ENCODE data around the gene THYN1.
A peak's percentile ranks its signal among the peaks of the same experiment; 100 is the strongest.

The THYN1 gene

DNA sequence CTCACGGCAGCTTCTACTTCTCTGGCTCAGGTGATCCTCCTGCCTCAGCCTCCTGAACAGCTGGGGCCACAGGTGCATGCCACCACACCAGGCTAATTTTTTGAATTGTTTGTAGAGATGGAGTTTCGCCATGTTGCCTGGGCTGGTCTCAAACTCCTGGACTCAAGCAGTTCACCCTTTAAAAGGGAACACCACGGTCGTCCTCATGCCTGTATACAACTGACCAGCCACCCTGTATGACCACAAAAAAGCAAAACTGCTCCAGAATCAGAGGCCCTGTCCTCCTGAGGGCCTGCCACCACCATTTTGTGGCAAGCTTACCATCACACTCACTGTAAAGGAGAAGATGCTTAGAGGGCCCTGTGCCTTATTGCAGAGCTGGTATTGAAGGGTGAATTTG lies 25.2 kb upstream of the THYN1 start:
- H3K9me3 Mint-ChIP-seq: peaks cover 3% of the 10 kb centered on the region
- H3K4me3 Mint-ChIP-seq: no peak overlapping the region
- H3K27ac Mint-ChIP-seq: no peak overlapping the region
- H3K4me1 Mint-ChIP-seq: peaks cover 19% of the 10 kb centered on the region
- peaks cover 79% of the 10 kb centered on the region for H3K27me3 Mint-ChIP-seq
- ATAC-seq: no peak
- H3K36me3 Mint-ChIP-seq: no peaks in the 10 kb centered on the region

- H3K27ac Mint-ChIP-seq: no peak overlapping the region
- no peak for ATAC-seq
- H3K4me1 Mint-ChIP-seq: peaks cover 26% of the 10 kb centered on the region
- H3K36me3 Mint-ChIP-seq: no peaks in the 10 kb centered on the region
- H3K4me3 Mint-ChIP-seq: peak overlapping the region; percentile 64
- H3K9me3 Mint-ChIP-seq: peaks cover 3% of the 10 kb centered on the region
- peaks cover 78% of the 10 kb centered on the region for H3K27me3 Mint-ChIP-seq
Measured at GRCh38 chr11:134277183-134278001, 24.2 kb upstream of the THYN1 start.

DNA sequence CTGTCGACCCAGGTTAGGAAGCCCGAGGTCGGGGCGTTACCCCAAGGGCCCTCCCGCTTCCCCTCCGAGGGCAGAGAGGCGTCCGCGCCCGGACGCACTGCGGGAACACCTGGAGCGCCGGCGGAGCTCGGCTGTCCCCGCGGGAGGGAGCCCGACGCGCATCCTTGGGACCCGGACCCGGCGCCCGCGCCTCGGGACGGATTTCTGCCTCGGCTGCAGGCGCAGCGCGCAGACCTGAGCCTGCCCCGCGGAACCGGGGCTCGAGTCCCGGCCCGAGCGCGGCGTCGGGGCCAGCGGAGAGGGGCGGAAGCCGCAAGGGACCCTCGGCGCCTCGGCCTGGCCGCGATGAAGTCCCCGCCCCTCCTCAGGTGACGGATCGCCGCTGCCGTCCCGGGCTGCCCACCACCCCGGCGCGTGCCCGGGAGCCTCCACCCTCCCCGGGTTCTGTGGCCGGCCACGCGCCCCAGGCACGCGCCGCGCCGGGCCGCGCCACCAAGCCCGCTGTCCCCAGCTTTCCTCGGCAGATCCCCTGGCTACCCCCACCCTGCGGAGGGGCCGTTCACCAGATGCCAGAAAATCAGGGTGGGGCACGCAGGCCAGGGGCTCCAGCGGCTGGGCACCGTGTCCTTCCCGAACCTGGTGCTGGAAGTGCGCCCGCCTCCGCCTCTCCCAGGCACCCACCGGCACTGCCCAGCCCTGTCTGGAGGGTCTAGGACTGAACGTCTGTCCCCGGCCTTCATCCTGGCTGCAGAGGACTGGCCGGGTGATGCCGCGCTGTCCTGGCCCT lies 23.4 kb upstream of the THYN1 start:
- H3K4me1 Mint-ChIP-seq: peaks cover 26% of the 10 kb centered on the region
- peaks cover 82% of the 10 kb centered on the region for H3K27me3 Mint-ChIP-seq
- H3K4me3 Mint-ChIP-seq: peak overlapping the region; percentile 74
- peaks cover 3% of the 10 kb centered on the region for H3K9me3 Mint-ChIP-seq
- no peaks in the 10 kb centered on the region for H3K36me3 Mint-ChIP-seq
- ATAC-seq: no peak
- no peak overlapping the region for H3K27ac Mint-ChIP-seq

DNA sequence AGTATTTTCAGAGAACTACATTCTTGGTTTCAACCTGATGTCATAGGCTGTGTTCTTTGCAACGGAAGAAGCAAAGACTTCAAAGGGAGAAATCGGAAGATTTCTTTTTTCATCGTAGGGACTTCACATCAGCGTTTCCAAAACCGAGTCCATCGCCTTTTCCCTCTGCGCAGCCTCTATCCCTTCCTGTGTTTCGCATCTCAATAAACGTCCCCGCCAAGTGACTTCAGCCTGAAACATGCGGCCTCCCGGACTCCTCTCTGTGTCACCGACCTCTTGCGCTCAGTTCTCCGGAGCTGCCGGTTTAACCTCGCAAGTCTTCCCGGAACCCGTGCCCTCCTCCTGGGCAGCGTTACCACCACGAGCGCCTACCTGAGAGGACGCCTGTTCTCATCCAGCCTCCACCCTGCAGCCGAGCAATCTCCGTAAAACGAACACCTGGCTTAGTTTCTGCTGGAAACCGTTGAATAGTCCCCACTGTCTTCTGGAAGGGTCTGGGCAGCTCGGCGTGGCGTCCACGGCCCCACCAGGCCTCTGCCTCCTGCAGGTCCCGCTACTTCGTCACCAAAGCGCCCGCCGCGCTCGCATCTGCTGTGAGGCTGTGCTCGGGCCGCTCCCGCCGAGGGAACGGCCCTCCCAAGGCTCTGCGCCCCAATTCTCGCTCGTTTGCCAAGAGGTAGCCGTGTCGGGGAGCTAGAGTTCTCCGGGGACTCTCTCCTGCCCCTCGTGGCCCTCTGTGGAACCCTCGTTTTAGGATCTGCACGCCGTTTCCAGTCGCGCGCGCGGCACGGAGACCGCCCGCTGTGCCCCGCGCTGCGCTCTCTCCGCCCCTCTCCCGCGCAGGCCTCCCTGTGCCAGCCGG lies 22.6 kb upstream of the THYN1 start, which contains the start of gene GLB1L3:
TSS of gene GLB1L3 (plus strand) at position 846 of the 862 bp plus-strand sequence. CDS start 362 bp downstream, outside the sequence.
- H3K27me3 Mint-ChIP-seq: peaks cover 82% of the 10 kb centered on the region
- H3K27ac Mint-ChIP-seq: no peak within 1 kb of the TSS

GRCh38 chr11:134275188-134275533 lies 22.0 kb upstream of the THYN1 start:
- peaks cover 26% of the 10 kb centered on the region for H3K4me1 Mint-ChIP-seq
- H3K36me3 Mint-ChIP-seq: no peaks in the 10 kb centered on the region
- peaks cover 82% of the 10 kb centered on the region for H3K27me3 Mint-ChIP-seq
- ATAC-seq: no peak
- peak overlapping the region; percentile 74 for H3K4me3 Mint-ChIP-seq
- no peak overlapping the region for H3K27ac Mint-ChIP-seq
- peaks cover 3% of the 10 kb centered on the region for H3K9me3 Mint-ChIP-seq

More for the DNA sequence above, 22.6 kb upstream of the THYN1 start, which contains the start of gene GLB1L3:
- Mint-ChIP-seq H3K9me3 (peaks cover 3% of the 10 kb centered on the region), H3K4me1 (peaks cover 26% of the 10 kb centered on the region), H3K36me3 (no peaks in the 10 kb centered on the region), H3K4me3 (peak within 1 kb of the TSS; percentile 74)
- peak; percentile 71 for ATAC-seq

GRCh38 chr11:134273317-134273712 lies 20.2 kb upstream of the THYN1 start:
- Mint-ChIP-seq H3K9me3 (no peaks in the 10 kb centered on the region), H3K4me3 (no peak overlapping the region), H3K27me3 (peaks cover 75% of the 10 kb centered on the region), H3K27ac (no peak overlapping the region), H3K4me1 (peaks cover 26% of the 10 kb centered on the region), H3K36me3 (no peaks in the 10 kb centered on the region)
- no peak for ATAC-seq

- Mint-ChIP-seq H3K27me3 (peaks cover 75% of the 10 kb centered on the region), H3K36me3 (no peaks in the 10 kb centered on the region), H3K4me1 (peaks cover 26% of the 10 kb centered on the region), H3K27ac (no peak overlapping the region), H3K9me3 (no peaks in the 10 kb centered on the region), H3K4me3 (no peak overlapping the region)
- ATAC-seq: no peak
Measured at GRCh38 chr11:134272381-134273316, 19.5 kb upstream of the THYN1 start.

GRCh38 chr11:134271978-134272377 lies 18.8 kb upstream of the THYN1 start:
- ATAC-seq: no peak
- peaks cover 68% of the 10 kb centered on the region for H3K27me3 Mint-ChIP-seq
- peaks cover 20% of the 10 kb centered on the region for H3K4me1 Mint-ChIP-seq
- H3K27ac Mint-ChIP-seq: no peak overlapping the region
- H3K36me3 Mint-ChIP-seq: no peaks in the 10 kb centered on the region
- H3K4me3 Mint-ChIP-seq: no peak overlapping the region
- H3K9me3 Mint-ChIP-seq: no peaks in the 10 kb centered on the region

GRCh38 chr11:134270250-134270714 lies 17.1 kb upstream of the THYN1 start:
- H3K9me3 Mint-ChIP-seq: no peaks in the 10 kb centered on the region
- no peak for ATAC-seq
- no peaks in the 10 kb centered on the region for H3K36me3 Mint-ChIP-seq
- H3K27me3 Mint-ChIP-seq: peaks cover 54% of the 10 kb centered on the region
- no peak overlapping the region for H3K27ac Mint-ChIP-seq
- H3K4me3 Mint-ChIP-seq: no peak overlapping the region
- peaks cover 10% of the 10 kb centered on the region for H3K4me1 Mint-ChIP-seq

- ATAC-seq: no peak
- H3K4me3 Mint-ChIP-seq: no peak overlapping the region
Measured at GRCh38 chr11:134267966-134268365, 14.8 kb upstream of the THYN1 start.

DNA sequence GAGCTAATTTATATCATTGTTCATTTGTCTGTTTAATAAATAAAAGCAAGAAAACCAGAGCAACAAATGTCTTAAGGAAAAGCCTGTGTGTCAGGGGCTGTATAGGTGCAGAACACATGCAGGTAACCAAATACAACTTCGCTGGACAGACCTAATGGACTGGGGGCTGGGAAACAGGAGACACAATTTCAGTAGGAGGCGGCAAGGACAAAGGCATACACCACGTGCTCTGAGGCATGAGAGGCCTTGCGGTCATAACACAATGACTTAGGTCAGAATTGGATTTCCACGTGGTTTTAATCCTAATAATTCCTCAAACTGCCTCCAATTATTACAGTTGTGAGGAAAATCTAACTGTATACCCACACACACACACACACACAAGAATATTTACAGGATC lies 14.3 kb upstream of the THYN1 start:
- no peak overlapping the region for H3K27ac Mint-ChIP-seq

More at GRCh38 chr11:134267966-134268365, 14.8 kb upstream of the THYN1 start:
- H3K27me3 Mint-ChIP-seq: peaks cover 46% of the 10 kb centered on the region
- peaks cover 6% of the 10 kb centered on the region for H3K36me3 Mint-ChIP-seq
- H3K27ac Mint-ChIP-seq: no peak overlapping the region
- H3K4me1 Mint-ChIP-seq: peaks cover 5% of the 10 kb centered on the region
- no peaks in the 10 kb centered on the region for H3K9me3 Mint-ChIP-seq

GRCh38 chr11:134266841-134267251 lies 13.7 kb upstream of the THYN1 start:
- Mint-ChIP-seq H3K36me3 (peaks cover 16% of the 10 kb centered on the region), H3K27ac (no peak overlapping the region), H3K27me3 (peaks cover 35% of the 10 kb centered on the region), H3K4me3 (no peak overlapping the region), H3K9me3 (no peaks in the 10 kb centered on the region), H3K4me1 (no peaks in the 10 kb centered on the region)
- ATAC-seq: no peak

More for the DNA sequence above, 14.3 kb upstream of the THYN1 start:
- Mint-ChIP-seq H3K4me1 (no peaks in the 10 kb centered on the region), H3K36me3 (peaks cover 9% of the 10 kb centered on the region), H3K4me3 (no peak overlapping the region), H3K9me3 (no peaks in the 10 kb centered on the region), H3K27me3 (peaks cover 41% of the 10 kb centered on the region)
- no peak for ATAC-seq

GRCh38 chr11:134266440-134266839 lies 13.3 kb upstream of the THYN1 start:
- no peaks in the 10 kb centered on the region for H3K9me3 Mint-ChIP-seq

More at GRCh38 chr11:134266440-134266839, 13.3 kb upstream of the THYN1 start:
- no peaks in the 10 kb centered on the region for H3K4me1 Mint-ChIP-seq
- peaks cover 31% of the 10 kb centered on the region for H3K27me3 Mint-ChIP-seq
- H3K36me3 Mint-ChIP-seq: peaks cover 18% of the 10 kb centered on the region
- no peak overlapping the region for H3K27ac Mint-ChIP-seq
- ATAC-seq: no peak
- H3K4me3 Mint-ChIP-seq: no peak overlapping the region
